ENCODE data around the gene GPRC5C.
A peak's percentile ranks its signal among the peaks of the same experiment; 100 is the strongest.

Gene GPRC5C

GRCh38 chr17:74435775-74436359 lies 4.0 kb downstream of the GPRC5C start:
- no peak for DNase-seq

GRCh38 chr17:74437702-74438101 lies 5.8 kb downstream of the GPRC5C start:
- DNase-seq: no peak

GRCh38 chr17:74439691-74440567 lies 8.0 kb downstream of the GPRC5C start:
- no peak for DNase-seq

- no peak for DNase-seq
These were observed 9.6 kb downstream of the GPRC5C start for GRCh38 chr17:74441537-74441936.

GRCh38 chr17:74442291-74442669 lies 10.4 kb downstream of the GPRC5C start:
- no peak for DNase-seq

GRCh38 chr17:74442670-74443515 lies 11.0 kb downstream of the GPRC5C start:
- DNase-seq: peak; percentile 42

GRCh38 chr17:74443516-74444296 lies 11.8 kb downstream of the GPRC5C start:
- DNase-seq: no peak

GRCh38 chr17:74444406-74444805 lies 12.5 kb downstream of the GPRC5C start:
- DNase-seq: peak; percentile 30

- no peak for DNase-seq
These were observed 13.3 kb downstream of the GPRC5C start for GRCh38 chr17:74445158-74445557.

GRCh38 chr17:74446551-74447500 lies 14.9 kb downstream of the GPRC5C start:
- no peak for DNase-seq

- no peak for DNase-seq
These were observed 15.8 kb downstream of the GPRC5C start for GRCh38 chr17:74447628-74448159.

- DNase-seq: no peak
These were observed 16.9 kb downstream of the GPRC5C start for GRCh38 chr17:74448756-74449155.

- no peak for DNase-seq
These were observed 17.4 kb downstream of the GPRC5C start for GRCh38 chr17:74449306-74449705.

GRCh38 chr17:74449773-74450172 lies 17.9 kb downstream of the GPRC5C start:
- DNase-seq: no peak

- DNase-seq: no peak
These were observed 18.3 kb downstream of the GPRC5C start for GRCh38 chr17:74450231-74450630.

GRCh38 chr17:74450925-74451403 lies 19.1 kb downstream of the GPRC5C start:
- DNase-seq: no peak

GRCh38 chr17:74451557-74451956 lies 19.7 kb downstream of the GPRC5C start:
- DNase-seq: no peak

- peak; percentile 74 for DNase-seq
These were observed 20.3 kb downstream of the GPRC5C start for GRCh38 chr17:74452033-74452840.

- peak; percentile 42 for DNase-seq
These were observed 21.2 kb downstream of the GPRC5C start for GRCh38 chr17:74452841-74453661.

All from eye (tissue), 1 donor.